HG02588 (cell line): ENCODE measurements around the gene FBN2.

Experiments
- ATAC-seq: cut with Tn5 transposase; IDR thresholded peaks from one replicate; pipeline ENCODE4 v1.9.1; 2021; ENCODE audit warnings: mild to moderate bottlenecking, moderate library complexity; ENCODE audit not compliant: unreplicated experiment

FBN2 gene

GRCh38 chr5:128378196-128378595 lies 159.8 kb downstream of the FBN2 start:
- ATAC-seq, result no peak

GRCh38 chr5:128376577-128376976 lies 161.5 kb downstream of the FBN2 start:
- no peak for ATAC-seq

DNA sequence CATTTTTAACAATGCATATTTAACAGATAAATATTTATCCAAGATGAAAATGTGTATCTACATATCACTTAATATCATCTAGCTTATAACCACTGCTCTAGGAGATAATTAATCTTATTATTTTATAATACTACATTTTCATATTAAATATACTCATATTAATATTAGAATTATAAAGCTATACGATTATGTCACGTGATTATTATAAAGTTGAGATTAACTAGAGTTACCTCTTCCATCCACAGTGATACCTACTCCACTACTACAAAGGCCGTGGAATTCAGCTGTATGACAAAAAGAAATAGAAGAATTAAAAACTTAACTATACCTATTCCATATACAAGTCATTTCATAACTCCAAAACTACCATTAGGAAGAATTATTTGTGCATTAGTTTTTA lies 171.9 kb downstream of the FBN2 start:
- no peak for ATAC-seq

DNA sequence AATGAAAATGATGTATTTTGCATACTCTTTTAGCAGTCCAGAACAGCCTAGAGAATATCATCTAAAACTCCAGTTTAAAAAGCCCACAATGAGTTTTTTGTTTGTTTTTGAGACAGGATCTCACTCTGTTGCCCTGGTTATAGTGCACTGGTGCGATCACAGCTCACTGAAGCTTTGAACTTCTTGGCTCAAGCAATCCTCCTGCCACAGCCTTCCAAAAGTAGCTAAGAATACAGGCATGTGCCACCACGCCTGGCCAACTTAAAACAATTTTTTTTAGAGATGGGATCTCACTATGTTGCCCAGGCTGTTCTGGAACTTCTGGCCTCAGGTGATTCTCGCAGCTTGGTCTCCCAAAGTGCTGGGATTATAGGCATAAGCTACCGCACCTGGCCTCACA lies 175.7 kb downstream of the FBN2 start:
- ATAC-seq, result no peak

DNA sequence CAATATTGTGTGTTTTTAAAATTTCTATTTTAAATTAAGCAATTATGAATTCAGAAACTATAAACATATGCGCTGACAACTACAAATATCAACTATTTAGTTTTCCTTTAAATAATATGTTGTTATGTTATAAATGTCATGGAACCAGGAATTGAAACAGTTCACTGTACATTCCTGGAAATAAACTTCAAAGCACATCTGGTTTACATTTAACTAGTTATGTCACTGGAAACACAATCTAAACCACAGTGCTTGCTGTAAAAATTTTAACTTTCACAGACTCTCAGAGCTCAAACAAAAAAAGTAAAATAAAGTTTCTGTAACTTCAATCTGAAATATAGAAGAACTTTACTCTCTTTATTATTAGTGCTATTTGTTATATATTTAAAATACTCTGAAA lies 179.2 kb downstream of the FBN2 start:
- ATAC-seq, result no peak

GRCh38 chr5:128357226-128357625 lies 180.8 kb downstream of the FBN2 start:
- ATAC-seq, result no peak

GRCh38 chr5:128355961-128356360 lies 182.1 kb downstream of the FBN2 start:
- ATAC-seq, result no peak

- ATAC-seq, result no peak
Observed at GRCh38 chr5:128353441-128354107, 184.5 kb downstream of the FBN2 start.

DNA sequence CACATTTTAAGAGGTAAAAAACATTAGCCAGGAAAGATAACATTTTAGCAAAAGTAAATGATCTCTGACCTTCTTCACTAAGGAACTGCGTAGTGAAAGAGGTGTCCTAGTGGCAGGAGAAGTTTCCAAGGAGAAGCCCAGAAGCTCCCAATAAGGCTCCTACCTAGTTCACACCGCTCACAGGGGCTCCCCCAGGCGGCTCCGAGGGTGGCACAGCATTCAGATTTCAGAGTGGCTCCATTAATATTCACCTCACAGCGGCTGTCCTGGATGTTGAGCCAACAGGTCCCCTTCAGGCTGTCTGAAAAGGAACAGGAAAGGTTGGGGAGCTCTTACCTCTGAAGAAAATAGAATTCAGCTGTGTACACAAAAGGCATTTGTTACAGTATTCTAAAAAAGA lies 187.3 kb downstream of the FBN2 start:
- ATAC-seq, result no peak

DNA sequence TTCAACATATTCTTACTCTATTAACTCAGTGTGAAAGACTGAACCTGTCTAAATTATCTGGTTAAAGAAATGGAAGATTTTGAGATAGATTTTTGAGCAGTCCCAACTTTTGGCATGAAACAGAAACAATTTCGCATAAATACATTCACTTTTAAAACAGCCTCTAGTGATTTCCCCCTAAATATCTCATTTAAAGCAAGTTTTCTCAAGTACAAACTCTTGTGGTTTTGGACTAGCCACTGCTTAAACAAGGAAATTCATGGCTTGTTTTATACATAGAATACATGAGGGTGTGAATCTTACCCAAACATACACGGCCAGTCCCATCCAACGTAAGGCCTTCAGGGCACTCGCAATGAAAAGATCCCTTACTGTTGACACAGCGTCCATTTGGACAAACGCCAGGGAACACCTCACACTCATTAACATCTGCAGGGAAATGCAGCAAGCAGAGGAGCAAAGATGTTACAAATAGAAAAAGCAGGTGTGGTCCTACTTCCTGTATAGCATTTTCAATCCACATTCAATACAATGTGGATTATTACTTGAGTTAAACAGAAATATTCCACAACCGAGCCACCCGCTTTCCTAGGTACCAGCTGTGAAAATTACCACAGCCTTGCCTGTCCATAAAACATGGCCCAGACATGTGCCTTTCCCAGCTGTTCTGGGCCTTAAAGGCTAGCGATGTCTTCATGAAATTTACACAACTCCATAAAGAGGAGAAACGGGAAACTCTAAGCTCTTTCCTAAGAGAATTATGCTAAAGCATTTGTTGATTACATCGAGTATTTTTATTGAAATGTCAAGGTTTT lies 188.8 kb downstream of the FBN2 start:
- ATAC-seq, result no peak

DNA sequence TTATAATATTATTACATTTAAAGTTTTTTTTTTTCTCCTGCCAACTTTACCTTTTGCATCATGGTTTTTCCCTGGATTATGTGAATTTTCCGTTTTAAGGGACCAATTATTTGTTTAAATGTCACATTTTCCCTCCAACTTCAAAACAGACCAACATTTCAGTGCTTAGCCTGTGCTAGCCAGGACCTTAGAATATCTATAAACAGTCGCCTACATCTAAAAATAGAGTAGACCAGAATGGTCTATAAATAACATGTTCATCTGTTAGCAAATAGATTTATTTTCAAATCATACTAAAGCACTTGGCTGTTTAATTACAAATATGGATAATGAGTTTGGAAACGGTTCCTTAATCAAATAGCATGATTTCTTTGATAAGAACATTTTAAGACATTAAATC lies 192.0 kb downstream of the FBN2 start:
- ATAC-seq, result no peak

DNA sequence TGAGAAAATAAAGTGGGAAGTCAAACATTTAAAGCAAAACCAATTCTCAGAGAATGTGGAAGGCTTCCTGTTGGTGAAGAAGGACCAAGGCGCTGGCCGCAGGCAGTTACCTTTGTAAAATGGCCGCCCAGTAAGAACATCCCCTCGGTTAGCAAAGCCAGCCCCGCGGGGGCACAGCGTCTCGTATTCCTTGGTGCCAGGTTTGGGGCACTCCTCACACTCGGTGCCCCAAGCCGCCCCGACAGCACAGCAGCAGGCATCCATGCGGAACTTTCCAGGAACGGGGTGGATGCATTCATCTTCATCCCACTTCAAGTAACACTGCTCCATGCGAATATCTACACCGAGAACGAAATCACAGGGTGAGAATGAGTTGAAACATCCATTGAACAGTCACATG lies 192.8 kb downstream of the FBN2 start:
- no peak for ATAC-seq

DNA sequence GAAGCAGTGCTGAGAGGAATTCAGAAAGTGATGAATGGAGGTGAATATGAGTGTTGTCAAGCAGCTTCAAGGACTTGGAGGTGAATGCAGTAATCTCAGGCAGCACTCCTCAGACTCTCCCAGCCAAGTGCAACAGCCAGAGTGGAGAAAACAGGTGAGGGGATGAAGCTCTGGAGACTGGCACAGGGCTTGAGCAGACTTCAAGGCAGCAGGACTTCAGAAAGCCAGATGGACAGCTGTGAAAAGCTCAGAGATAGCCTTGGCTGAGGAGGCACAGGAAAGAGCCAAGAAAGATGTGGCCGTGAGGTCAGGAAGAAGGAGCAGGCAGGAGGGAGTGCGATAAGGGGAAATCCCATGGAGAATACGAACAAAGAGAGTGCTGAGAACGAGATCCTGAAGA lies 194.9 kb downstream of the FBN2 start:
- ATAC-seq, result no peak

DNA sequence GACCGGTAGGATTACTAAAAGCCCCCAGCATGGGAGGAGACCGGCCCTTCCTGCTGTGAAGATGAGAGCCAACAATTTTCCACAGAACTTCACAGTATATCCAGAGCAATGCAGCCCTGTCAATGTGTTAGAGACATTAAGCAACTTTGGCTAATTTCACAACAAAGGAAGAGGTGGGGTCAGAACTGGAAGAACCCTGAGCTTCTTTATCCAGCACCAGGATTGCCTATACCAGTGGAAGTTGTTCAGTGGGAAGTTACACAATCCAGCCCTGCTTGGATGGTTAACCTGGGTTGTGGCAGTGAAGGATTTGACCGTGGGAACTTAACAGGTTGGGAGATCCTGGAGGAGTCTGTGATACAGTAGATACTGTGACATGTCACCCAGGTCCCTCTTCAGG lies 197.0 kb downstream of the FBN2 start:
- ATAC-seq, result no peak

DNA sequence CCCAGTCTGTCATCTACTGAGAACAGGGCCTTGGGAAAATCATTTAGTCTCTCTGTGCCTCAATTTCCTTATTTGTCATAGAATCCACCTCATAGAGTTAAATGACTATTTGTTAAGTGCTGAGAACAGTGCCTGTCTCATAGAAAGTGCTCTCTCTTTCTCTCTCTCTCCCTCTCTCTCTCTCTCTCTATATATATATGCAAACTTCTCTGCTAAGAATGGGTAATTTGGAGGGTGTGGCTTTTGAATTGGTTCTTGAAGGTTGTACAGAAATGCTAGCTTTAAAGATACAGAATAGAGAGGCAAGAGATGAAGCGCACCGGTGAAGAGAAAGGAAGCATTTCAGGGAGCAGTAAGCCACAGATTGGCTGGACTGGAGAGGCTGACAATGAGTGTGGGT lies 197.4 kb downstream of the FBN2 start:
- ATAC-seq, result no peak

DNA sequence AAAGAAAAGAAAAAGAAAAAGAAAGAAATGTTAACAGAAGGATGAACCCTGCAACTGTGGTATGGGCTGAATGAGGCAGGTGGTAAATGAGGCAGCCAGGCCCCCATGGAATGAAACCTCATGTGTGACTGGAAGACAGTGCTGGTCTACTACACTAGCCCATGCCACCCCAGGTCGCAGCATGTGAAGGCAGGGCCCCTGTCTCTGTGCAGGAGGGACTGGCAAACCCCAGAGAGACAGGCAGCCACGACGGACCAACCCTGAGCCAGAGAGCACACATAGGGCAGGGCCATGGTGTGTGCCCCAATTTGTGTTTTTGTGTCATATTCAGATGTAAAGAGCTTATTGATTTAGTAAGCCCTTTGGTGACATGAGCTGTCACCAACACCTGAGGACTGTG lies 198.5 kb downstream of the FBN2 start:
- no peak for ATAC-seq

- no peak for ATAC-seq
Observed at GRCh38 chr5:128338649-128339048, 199.4 kb downstream of the FBN2 start.

- no peak for ATAC-seq
Observed at GRCh38 chr5:128335339-128335738, 202.7 kb downstream of the FBN2 start.

GRCh38 chr5:128334010-128334716 lies 203.9 kb downstream of the FBN2 start:
- no peak for ATAC-seq

DNA sequence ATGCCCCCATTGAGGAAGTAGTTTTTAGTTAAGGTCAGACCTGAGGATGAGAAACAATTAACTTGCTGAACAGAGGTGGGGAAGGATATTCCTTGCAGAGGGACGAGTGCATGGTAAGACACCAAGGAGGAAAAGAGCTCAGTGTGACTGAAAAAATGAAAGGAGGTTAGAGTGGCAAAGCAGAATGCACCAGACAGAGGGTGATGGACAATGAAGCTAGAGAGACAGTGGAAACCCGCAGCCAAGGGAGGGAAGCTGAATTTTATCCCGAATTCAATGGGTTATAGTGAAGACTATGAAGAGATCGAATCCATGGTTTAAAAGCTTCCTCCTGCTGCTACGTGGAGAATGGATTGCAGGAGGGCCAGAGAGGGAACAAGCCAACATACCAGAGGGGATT lies 206.8 kb downstream of the FBN2 start:
- ATAC-seq, result no peak

DNA sequence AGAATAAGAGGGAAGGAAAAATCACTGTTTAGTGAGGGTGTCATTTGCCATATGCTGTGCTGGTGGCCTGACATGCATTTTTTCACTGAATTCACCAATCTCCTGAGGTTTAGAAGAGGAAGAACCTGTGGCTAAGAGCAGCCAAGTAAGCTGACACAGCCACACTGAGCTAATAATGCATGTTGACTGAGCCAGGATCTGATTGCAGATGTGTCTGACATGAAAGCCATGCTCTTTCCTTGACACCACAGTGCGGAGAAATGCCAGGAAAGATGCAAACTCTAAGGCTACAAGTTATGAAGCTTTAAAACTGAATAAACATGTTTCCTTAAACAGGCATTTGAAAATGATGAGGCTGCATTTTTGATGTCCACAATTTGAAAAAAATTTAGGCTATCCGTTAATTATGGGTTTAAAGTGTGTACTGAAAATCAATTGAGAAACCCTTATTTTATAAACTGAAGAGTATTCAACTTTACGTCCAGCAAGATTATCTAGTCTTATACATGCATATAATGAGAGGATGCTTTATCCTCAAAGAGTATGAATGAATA lies 208.6 kb downstream of the FBN2 start:
- no peak for ATAC-seq

DNA sequence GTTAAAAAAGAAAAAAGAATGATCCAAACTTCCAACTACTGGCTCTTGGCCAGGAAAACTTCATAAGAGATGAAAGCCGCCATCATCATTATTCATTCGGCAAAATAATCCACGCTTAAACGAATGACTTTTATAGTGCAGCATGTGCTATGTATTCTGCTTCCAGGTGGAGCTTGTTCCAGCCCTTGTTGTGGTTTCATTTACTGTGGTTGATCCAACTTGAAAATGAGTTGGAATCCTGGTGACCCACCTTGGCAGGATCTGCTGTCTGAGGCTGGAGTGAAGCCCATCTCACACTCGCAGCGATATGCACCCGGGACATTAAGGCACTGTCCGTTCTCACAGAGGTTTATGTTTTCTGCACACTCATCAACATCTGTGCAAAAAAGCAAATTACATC lies 209.6 kb downstream of the FBN2 start:
- ATAC-seq, result no peak
